ENCODE measurements around the gene TSPAN3.
A peak's percentile ranks its signal among the peaks of the same experiment; 100 is the strongest.

TSPAN3 gene

DNA sequence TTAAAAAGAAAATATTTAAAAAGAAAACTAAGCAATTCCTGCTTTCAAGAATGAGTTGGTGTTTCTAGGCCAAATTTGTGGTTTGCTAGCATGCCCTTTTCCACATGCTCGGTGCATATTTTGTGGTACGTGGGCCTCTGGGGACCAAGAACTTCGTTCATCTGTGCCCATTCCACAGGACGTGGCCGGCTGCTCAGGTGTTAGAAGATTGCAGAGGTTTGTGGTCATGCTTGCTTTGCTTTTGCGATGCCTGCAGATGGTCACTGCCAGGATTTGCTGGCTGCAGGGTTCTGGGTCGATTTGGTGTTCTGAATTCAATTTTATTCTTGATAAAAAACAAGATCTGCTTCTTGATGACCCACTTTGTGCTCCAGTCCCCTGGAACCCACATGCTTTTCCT, 68.5 kb downstream of the TSPAN3 start:
- Histone ChIP-seq H3K9me3 (ENCODE audit: severe bottlenecking) (peaks cover 2% of the 10 kb centered on the region), H3K4me1 (ENCODE audit: insufficient read depth, poor library complexity, severe bottlenecking) (no peaks in the 10 kb centered on the region), H3K36me3 (ENCODE audit: low read depth) (no peaks in the 10 kb centered on the region), H3K4me3 (ENCODE audit: severe bottlenecking) (no peak overlapping the region), H3K27me3 (ENCODE audit: insufficient read depth, poor library complexity, severe bottlenecking) (no peaks in the 10 kb centered on the region), H3K27ac (ENCODE audit: poor library complexity, severe bottlenecking) (no peak overlapping the region)
- DNase-seq (ENCODE audit: low spot score) (peak; percentile 28), ATAC-seq (ENCODE audit: low read depth) (no peak)
- TF ChIP-seq, protein P1, sequence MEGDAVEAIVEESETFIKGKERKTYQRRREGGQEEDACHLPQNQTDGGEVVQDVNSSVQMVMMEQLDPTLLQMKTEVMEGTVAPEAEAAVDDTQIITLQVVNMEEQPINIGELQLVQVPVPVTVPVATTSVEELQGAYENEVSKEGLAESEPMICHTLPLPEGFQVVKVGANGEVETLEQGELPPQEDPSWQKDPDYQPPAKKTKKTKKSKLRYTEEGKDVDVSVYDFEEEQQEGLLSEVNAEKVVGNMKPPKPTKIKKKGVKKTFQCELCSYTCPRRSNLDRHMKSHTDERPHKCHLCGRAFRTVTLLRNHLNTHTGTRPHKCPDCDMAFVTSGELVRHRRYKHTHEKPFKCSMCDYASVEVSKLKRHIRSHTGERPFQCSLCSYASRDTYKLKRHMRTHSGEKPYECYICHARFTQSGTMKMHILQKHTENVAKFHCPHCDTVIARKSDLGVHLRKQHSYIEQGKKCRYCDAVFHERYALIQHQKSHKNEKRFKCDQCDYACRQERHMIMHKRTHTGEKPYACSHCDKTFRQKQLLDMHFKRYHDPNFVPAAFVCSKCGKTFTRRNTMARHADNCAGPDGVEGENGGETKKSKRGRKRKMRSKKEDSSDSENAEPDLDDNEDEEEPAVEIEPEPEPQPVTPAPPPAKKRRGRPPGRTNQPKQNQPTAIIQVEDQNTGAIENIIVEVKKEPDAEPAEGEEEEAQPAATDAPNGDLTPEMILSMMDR (IDR thresholded peaks at IDR 0.05; ENCODE audit: poor library complexity, severe bottlenecking) = no peak

DNA sequence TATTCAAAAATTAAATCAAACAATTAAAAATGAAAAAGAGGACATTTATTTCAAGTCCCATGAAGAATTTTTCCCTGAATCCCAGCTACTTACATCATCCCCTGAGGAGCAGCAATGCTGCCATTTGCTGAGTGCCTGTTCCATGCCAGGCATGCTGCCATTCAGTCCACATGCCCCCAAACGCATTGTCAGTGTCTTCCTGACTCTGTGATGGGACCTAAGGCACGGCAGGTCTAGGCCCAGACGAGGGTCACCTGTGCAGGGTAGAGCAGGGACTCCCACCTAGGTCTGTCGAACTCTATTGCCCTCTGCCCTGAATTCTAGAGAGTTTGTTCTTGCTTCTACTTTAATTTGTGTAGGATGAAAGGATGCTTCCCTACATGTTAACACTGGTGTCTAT, 68.9 kb downstream of the TSPAN3 start:
- Histone ChIP-seq H3K27ac (ENCODE audit: poor library complexity, severe bottlenecking) (no peak overlapping the region), H3K36me3 (ENCODE audit: low read depth) (no peaks in the 10 kb centered on the region), H3K9me3 (ENCODE audit: severe bottlenecking) (peaks cover 2% of the 10 kb centered on the region), H3K4me1 (ENCODE audit: insufficient read depth, poor library complexity, severe bottlenecking) (no peaks in the 10 kb centered on the region), H3K27me3 (ENCODE audit: insufficient read depth, poor library complexity, severe bottlenecking) (no peaks in the 10 kb centered on the region), H3K4me3 (ENCODE audit: severe bottlenecking) (no peak overlapping the region)
- ATAC-seq (ENCODE audit: low read depth) (no peak), DNase-seq (ENCODE audit: low spot score) (peak; percentile 30)
- TF ChIP-seq, protein P1 (IDR thresholded peaks at IDR 0.05; ENCODE audit: poor library complexity, severe bottlenecking) = no peak

DNA sequence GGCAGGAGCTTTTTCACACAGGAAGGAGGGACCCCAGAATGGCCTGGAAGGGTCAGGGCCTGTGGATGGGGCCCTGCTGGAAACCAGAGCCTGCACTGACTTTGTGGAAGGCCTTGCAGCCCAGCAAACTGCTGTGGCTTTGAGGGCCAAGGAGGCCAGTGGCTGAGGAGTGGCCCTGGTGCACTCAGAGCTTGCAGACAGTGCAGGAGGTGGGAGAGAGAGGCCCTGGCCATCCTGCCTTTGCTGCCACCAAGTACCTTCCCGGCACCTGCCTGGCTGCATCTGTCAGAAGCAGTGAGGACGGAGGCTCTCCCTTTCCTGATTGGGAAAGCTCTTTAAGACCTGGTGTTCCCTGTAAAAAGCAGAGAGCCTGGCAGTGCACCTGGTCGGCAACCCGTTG, 69.6 kb downstream of the TSPAN3 start:
- Histone ChIP-seq H3K27ac (ENCODE audit: poor library complexity, severe bottlenecking) (no peak overlapping the region), H3K36me3 (ENCODE audit: low read depth) (no peaks in the 10 kb centered on the region), H3K4me1 (ENCODE audit: insufficient read depth, poor library complexity, severe bottlenecking) (peaks cover 4% of the 10 kb centered on the region), H3K27me3 (ENCODE audit: insufficient read depth, poor library complexity, severe bottlenecking) (no peaks in the 10 kb centered on the region), H3K9me3 (ENCODE audit: severe bottlenecking) (peaks cover 2% of the 10 kb centered on the region), H3K4me3 (ENCODE audit: severe bottlenecking) (no peak overlapping the region)
- TF ChIP-seq, protein P1 (IDR thresholded peaks at IDR 0.05; ENCODE audit: poor library complexity, severe bottlenecking) = no peak
- no peak for ATAC-seq (ENCODE audit: low read depth)
- DNase-seq (ENCODE audit: low spot score) = peak; percentile 41

DNA sequence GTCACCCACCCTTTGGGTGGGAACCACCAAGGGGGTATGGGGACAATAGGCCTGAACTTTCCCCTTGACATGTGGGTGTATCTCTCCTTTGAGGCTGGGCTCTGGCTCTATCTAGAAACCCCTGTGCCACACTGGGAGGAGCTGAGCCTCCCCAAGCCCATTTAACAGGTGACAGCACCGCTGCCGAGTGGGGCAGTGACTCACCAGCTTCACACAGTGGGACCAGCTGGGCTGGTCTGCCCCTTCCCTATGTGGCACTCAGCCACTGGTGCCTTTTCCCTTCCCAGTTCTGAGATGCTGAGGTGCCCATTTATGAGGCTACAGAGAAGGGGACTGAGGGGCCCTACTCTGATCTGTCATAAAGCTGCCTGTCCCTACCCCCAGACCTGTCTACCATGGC, 70.9 kb downstream of the TSPAN3 start:
- TF ChIP-seq, protein P1 (IDR thresholded peaks at IDR 0.05; ENCODE audit: poor library complexity, severe bottlenecking) = no peak
- Histone ChIP-seq H3K9me3 (ENCODE audit: severe bottlenecking) (no peaks in the 10 kb centered on the region), H3K4me3 (ENCODE audit: severe bottlenecking) (no peak overlapping the region), H3K27ac (ENCODE audit: poor library complexity, severe bottlenecking) (no peak overlapping the region), H3K36me3 (ENCODE audit: low read depth) (no peaks in the 10 kb centered on the region), H3K27me3 (ENCODE audit: insufficient read depth, poor library complexity, severe bottlenecking) (no peaks in the 10 kb centered on the region), H3K4me1 (ENCODE audit: insufficient read depth, poor library complexity, severe bottlenecking) (peaks cover 7% of the 10 kb centered on the region)
- DNase-seq (ENCODE audit: low spot score) (peak; percentile 51), ATAC-seq (ENCODE audit: low read depth) (no peak)

DNA sequence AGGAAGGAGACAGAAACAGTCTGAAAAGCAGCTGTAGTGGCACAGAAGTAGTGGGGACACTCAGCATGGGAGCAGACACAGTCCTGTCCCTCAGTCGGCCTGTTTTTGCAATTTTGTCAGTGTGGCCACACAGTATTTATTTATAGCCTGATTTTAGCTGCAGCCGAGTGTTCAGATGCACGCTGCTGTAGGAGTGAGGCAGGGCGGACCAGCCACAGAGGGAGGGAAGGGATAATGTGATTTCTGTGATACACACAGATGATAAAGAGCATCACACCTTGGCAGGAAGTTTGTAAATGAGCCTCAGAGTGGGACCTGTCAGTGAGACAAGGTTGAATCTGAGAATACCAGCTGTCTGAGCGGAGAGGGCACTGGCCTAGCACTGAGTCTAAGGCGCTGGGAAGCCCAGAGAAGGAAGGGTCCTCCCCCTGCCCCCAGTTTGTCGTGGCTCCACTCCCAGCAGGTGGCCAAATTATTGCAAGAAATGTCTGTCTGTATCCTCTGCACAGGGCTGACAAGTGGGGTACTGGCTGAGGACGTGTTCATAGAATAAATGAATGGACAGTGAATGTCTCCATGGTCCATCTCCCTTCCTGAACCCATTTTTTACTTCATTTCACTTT, 72.1 kb downstream of the TSPAN3 start:
- Histone ChIP-seq H3K9me3 (ENCODE audit: severe bottlenecking) (no peaks in the 10 kb centered on the region), H3K27ac (ENCODE audit: poor library complexity, severe bottlenecking) (no peak overlapping the region), H3K27me3 (ENCODE audit: insufficient read depth, poor library complexity, severe bottlenecking) (no peaks in the 10 kb centered on the region), H3K4me3 (ENCODE audit: severe bottlenecking) (no peak overlapping the region), H3K36me3 (ENCODE audit: low read depth) (no peaks in the 10 kb centered on the region), H3K4me1 (ENCODE audit: insufficient read depth, poor library complexity, severe bottlenecking) (peaks cover 20% of the 10 kb centered on the region)
- ATAC-seq (ENCODE audit: low read depth) (no peak), DNase-seq (ENCODE audit: low spot score) (peak; percentile 43)
- TF ChIP-seq, protein P1 (IDR thresholded peaks at IDR 0.05; ENCODE audit: poor library complexity, severe bottlenecking) = no peak
